H1 (cell line): Measurements from ENCODE around the gene SPATA19. TPM values are rescaled to one million over a fixed set of nuclear protein-coding genes. Genes with fewer than 3 reads are reported as not detected.

ENCODE experiments used
- EZH2 ChIP-seq: fragments of 200-600 bp; sonication (generic); IDR thresholded peaks from 2 replicates; pipeline ENCODE4 v1.7.1; 2012; ENCODE audit warnings: low read depth, mild to moderate bottlenecking, moderate library complexity, low read length, inconsistent platforms; ENCODE audit not compliant: severe bottlenecking
- polyA plus RNA-seq, 7 experiments: library from polyadenylated mRNA; depleted of rRNA in 3 of 7; stranded (reverse) in 5 of 7; unstranded in 2 of 7; fragments of >200 nt in 5 of 7; fragments of 200-250 nt in 2 of 7; gene quantifications; 1 replicate in 5 of 7; 2 replicates in 1 of 7; 4 replicates in 1 of 7; pipeline versions ENCODE4 v1.2.1 to v1.2.3, GENCODE V29; 2011 to 2013; ENCODE audit warnings: missing spikeins in 2 of 7, mixed read lengths in 2 of 7
- total RNA-seq: library from RNA; stranded (reverse); fragmentation: NEBNext Ultra II Directional; extraction: Animal tissue kit (Norgen Biotek cat#: 25700); gene quantifications from 2 replicates; pipeline ENCODE4 v1.2.1, GENCODE V29; 2021

SPATA19 gene
- total and polyA plus RNA-seq, 2 of the 8 experiments (the other 6 are each of a cell fraction or from before 2014, with no cell fraction given) = not detected

- no peak for TF ChIP-seq EZH2
Measured at GRCh38 chr11:133832096-133832990, 13.0 kb downstream of the SPATA19 start (continued).
